Activated T-cell treated with anti-CD3 and anti-CD28 coated beads for 24 hours (primary cell): ENCODE measurements around the gene BSPRY.

Experiments used
- DNase-seq: peaks from one replicate; pipeline ENCODE4 v3.0.0-alpha.2; 2020; ENCODE audit warnings: low read depth

BSPRY gene

GRCh38 chr9:113349445-113350094 is at the start of gene BSPRY:
Gene BSPRY, plus strand, starts transcription at chr9:113349541. Its CDS starts 39 bp downstream, at chr9:113349580.
- DNase-seq: no peak

- DNase-seq: no peak
These were observed 49.5 kb upstream of the BSPRY start for GRCh38 chr9:113299800-113300292.

GRCh38 chr9:113301548-113301947 is 47.8 kb upstream of the BSPRY start:
- DNase-seq: no peak

- no peak for DNase-seq
These were observed 46.4 kb upstream of the BSPRY start, which contains the start of gene RNF183 for GRCh38 chr9:113302792-113303418. Gene RNF183, minus strand, starts transcription at chr9:113303376. Its CDS starts 5,192 bp downstream, at chr9:113298184.

- DNase-seq: no peak
These were observed 42.8 kb upstream of the BSPRY start for GRCh38 chr9:113306566-113306965.

- no peak for DNase-seq
These were observed 41.9 kb upstream of the BSPRY start for GRCh38 chr9:113307396-113307975.

- DNase-seq: no peak
These were observed 40.0 kb upstream of the BSPRY start for GRCh38 chr9:113309204-113309813.

- no peak for DNase-seq
These were observed 38.8 kb upstream of the BSPRY start for GRCh38 chr9:113310538-113310937.

- DNase-seq: no peak
These were observed 37.4 kb upstream of the BSPRY start for GRCh38 chr9:113311961-113312360.

- DNase-seq: no peak
These were observed 36.1 kb upstream of the BSPRY start for GRCh38 chr9:113313261-113313660.

- DNase-seq: no peak
These were observed 34.1 kb upstream of the BSPRY start for GRCh38 chr9:113315231-113315630.

GRCh38 chr9:113316030-113316429 is 33.3 kb upstream of the BSPRY start:
- DNase-seq: no peak

GRCh38 chr9:113317777-113318176 is 31.6 kb upstream of the BSPRY start:
- DNase-seq: no peak

- DNase-seq: no peak
These were observed 30.3 kb upstream of the BSPRY start for GRCh38 chr9:113319054-113319453.

- DNase-seq: no peak
These were observed 29.3 kb upstream of the BSPRY start for GRCh38 chr9:113320051-113320450.

- no peak for DNase-seq
These were observed 26.7 kb upstream of the BSPRY start for GRCh38 chr9:113322671-113323070.

GRCh38 chr9:113326230-113326629 is 23.1 kb upstream of the BSPRY start:
- DNase-seq: no peak

GRCh38 chr9:113328045-113328782 is 21.1 kb upstream of the BSPRY start:
- no peak for DNase-seq

- DNase-seq: no peak
These were observed 17.6 kb upstream of the BSPRY start for GRCh38 chr9:113331780-113332179.

- no peak for DNase-seq
These were observed 11.6 kb upstream of the BSPRY start for GRCh38 chr9:113337714-113338113.

- DNase-seq: peak; percentile 77
These were observed 9.2 kb upstream of the BSPRY start, which contains the start of gene WDR31 for GRCh38 chr9:113340011-113340699. Gene WDR31, minus strand, starts transcription at chr9:113340275. Its CDS starts 8,253 bp downstream, at chr9:113332022.
